HG02623 (cell line): ENCODE measurements around the gene TMEM131.
"Not testable (repeated sequence)": the region's sequence is repeated elsewhere in the genome, so short reads cannot be mapped to it uniquely, and the experiment has no call there.

Experiments
- ATAC-seq: cut with Tn5 transposase; IDR thresholded peaks from one replicate; pipeline ENCODE4 v1.9.1; 2021; ENCODE audit warnings: moderate library complexity; ENCODE audit not compliant: unreplicated experiment

TMEM131 gene

GRCh38 chr2:97914691-97915213 lies 81.0 kb downstream of the TMEM131 start:
- no peak for ATAC-seq

DNA sequence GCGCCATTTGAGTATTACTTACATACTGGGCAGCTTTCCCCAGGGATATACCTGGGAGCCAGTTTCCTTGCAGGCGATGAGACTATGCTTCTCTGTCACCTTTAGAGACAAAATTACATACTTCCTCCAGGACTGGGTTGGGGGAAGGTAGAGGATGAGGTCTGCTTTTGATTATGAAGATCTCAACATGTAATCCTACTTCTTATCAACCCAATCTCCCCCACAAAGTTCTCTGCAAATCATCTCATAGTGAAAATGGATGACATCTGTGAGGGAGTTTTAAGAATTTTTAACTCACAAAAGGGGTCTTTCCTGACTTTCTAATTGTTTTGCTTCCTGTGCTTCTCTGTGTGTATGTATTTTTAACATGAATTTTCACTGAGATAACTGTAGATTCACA lies 81.9 kb downstream of the TMEM131 start:
- ATAC-seq = no peak

DNA sequence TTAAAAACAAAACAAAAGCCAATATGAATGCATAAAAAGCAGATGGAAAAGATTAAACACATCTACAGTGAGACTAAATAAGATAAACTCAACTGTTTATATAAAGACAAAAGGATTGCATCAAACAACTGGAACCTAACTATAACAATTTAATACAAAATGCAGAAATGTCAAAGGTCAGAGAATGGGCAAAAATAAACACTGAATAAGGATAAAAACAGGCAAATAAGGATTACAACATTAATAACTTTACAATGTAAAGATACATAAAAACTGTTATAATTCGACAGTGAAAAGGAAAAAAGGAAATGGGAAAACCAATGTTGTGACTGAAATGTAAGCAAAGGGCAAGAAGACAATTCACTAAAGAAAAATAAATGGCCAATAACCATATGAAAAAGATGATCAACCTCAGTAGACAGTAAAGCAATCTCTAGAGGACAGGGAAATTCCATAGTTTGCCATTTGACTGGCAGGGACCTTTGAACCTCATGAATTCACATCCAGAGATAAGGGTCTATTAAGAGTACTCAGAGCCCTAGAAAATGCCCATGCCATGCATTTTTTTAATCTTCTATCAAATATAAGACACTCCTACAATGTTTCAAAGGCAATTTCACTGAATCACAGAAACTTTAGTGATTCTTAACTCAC lies 83.7 kb downstream of the TMEM131 start:
- no peak for ATAC-seq

- ATAC-seq = peak; percentile 39
Measured at GRCh38 chr2:97911206-97911921, 84.4 kb downstream of the TMEM131 start.

GRCh38 chr2:97910403-97911205 lies 85.1 kb downstream of the TMEM131 start:
- ATAC-seq = no peak

DNA sequence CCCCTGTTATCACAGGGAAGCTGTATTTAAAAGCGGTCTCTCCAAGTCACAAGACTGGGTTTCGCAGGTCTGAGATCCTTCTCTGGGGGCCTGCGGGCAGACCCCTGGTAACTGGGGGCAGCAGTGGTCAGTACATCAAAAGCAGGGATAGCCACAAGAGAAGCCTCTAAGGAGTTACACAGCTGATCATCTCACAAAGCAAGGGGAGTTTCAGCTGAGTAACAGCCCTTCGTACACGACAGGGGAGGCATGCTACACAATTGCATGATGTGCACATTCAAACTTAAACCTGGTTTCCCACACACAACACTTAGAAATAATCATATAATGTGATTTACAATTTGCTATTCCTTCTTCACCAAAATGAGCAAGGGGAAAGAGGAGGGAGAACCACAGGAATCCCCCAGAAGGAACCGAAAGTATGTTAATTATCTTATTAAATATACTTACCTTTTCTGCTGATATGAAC lies 87.5 kb downstream of the TMEM131 start:
- ATAC-seq = no peak

DNA sequence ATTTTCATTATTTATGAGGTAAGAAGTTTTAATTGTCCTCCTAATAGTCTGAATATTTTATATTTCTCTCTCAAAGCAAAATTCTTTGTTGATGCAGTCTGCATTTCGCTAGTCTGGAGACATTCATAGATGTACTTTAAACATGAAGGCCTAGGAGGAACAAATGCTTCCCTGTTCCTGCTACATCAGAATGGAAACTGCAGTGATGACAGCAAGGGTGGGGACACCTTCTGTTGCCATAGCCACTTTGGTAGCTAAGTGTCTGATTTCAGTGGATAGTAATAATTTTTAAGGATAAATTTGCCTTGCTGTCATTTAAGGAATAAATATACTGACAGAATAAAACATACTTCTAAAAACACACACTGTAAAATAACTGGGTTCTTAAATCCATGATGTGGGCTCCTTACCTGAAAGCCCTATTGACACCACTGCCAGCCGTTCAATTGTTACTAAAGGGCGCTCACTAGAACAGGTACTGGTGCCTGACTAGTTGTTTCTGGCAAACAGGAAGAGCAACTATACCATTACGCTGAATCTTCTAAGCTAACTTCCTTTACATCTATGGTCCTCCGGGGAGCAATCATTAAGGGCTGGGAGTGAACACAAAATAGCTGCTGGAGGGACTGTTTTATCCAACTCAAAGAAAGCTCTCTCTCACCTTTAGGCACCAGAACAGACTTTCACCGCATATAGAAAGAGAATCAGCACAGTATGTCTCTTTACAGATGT lies 88.2 kb downstream of the TMEM131 start:
- ATAC-seq = no peak

DNA sequence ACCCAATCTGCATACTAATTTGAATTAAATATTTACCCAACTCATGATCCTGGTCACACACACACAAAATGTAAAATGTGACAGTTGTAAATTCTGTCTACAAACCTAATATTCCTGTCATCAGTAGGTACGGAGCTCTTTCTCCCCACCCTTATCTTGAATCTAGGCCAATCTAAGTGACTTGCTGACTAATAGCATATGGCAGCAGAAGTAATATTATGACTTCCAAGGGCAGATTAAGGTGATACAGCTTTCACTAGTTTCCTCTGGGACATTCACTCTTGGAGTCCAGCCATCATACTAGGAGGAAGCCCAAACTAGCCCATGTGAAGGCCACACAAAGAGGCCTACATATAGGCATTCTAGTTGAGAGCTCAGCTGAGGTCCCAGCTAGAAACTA lies 89.4 kb downstream of the TMEM131 start:
- ATAC-seq = no peak

GRCh38 chr2:97905294-97905693 lies 90.5 kb downstream of the TMEM131 start:
- no peak for ATAC-seq

- no peak for ATAC-seq
Measured at GRCh38 chr2:97901862-97902261, 93.9 kb downstream of the TMEM131 start.

DNA sequence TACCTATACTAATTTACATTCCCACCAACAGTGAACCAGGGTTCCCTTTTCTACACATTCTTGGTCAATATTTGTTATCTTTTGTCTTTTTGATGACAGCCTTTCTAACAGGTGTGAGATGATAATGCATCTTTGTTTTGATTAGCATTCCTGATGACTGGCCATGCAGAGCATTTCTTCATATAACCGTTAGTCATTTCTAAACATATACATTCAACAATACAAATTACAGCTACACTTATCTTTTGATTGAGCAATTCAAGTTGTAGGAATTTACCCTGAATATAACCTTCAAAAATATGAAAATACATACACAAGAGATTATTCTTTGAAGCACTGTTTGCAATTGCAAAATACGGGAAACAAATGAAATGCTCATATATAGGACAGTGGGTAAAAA lies 94.9 kb downstream of the TMEM131 start:
- no peak for ATAC-seq

GRCh38 chr2:97893042-97893441 lies 102.7 kb downstream of the TMEM131 start:
- ATAC-seq = not testable (repeated sequence)

GRCh38 chr2:97891611-97892010 lies 104.1 kb downstream of the TMEM131 start:
- ATAC-seq = no peak

DNA sequence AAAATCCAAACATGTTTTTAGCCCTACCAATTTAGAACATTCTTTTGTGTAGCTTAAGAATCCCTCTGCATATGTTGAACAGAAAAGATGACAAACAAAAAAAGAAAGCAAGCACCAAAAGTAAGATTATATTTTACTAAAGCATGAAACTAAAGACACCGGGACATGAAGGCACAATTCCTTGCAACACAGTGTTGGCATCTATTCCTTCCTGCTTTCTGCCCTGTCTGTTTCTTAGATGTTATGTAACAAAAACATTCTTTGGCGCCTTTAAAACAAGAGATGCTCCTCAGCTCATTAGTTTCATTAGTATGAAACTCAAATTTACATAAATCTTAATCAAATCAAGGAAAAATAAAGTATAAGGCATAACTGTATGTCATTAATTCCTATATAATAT lies 106.6 kb downstream of the TMEM131 start:
- ATAC-seq = no peak

- no peak for ATAC-seq
Measured at GRCh38 chr2:97885841-97886240, 109.9 kb downstream of the TMEM131 start.

DNA sequence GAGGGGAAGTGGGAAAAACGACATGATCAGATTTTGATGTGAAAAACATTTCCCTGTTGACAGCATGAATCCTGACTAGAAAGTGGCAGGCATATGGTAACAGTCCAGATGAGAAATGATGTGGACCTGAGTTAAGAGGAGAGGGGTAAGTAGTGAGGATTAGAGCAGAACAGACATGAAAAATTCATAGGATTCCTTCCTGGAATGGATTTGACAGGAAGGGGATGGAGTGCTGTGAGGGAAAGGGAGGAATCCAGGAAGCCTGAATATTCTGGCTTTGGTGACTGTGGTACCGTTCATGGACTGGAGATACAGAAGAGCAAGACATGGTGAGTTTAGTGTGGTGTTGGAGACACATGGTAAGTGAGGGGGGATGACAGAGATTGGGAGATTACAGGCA lies 115.4 kb downstream of the TMEM131 start:
- no peak for ATAC-seq

DNA sequence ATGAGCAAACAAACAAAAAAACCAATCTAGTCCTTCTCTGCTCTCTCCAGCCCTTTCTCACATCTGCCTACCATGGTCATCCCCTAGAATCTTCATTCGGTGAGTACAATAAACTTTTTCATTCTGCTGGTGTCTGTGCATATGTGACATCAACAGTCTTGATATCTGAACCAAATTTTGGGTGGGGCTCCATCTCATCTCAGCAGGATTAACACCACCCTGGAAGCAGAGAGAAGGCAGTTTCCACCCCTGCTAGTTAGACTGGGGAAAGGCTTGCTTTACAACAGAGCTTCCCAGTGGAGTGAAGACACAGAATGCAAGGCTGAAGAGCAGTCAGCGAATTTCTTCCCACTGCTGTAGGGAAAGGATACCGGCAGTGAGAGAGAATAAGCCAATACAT lies 116.9 kb downstream of the TMEM131 start:
- no peak for ATAC-seq

DNA sequence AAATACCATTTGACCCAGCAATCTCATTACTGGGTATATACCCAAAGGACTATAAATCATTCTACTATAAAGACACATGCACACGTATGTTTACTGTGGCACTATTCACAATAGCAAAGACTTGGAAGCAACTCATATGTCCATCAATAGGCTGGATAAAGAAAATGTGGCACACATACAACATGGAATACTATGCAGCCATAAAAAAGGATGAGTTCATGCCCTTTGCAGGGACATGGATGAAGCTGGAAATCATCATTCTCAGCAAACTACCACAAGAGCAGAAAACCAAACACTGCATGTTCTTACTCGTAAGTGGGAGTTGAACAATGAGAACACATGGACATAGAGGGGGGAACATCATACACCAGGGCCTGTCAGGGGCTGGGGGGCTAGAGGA lies 117.4 kb downstream of the TMEM131 start:
- ATAC-seq = not testable (repeated sequence)

GRCh38 chr2:97871096-97871780 lies 124.5 kb downstream of the TMEM131 start:
- no peak for ATAC-seq

DNA sequence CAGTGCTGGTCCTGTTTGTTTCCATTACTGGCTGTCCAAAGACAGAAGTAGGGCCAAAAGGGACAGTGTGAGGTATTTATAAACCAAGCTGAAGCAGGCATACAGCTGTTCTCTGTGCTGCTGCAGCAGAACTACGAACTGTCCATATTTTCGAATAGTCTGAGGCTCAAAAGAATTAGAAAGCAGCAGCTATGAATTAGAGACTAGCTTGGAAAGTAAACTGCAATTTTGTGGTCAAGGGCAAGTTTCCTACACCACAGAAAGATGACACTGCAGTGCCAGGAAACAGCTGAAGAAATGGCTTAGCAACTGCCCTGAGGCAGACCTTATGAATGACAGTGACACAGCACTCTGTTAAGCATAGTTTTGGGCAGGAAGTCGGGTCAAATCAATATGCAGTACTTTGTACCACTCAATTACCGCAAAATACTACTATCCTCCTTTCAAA lies 125.3 kb downstream of the TMEM131 start:
- ATAC-seq = peak; percentile 98
